ENCODE results near the gene BMI1.
A peak's percentile ranks its signal among the peaks of the same experiment; 100 is the strongest.

BMI1 gene

GRCh38 chr10:22319980-22320558 lies 830 bp upstream of the BMI1 start:
- no peak for DNase-seq (ENCODE audit: low spot score)

- DNase-seq (ENCODE audit: low spot score) = peak; percentile 61
These were observed 441 bp downstream of the BMI1 start for GRCh38 chr10:22321156-22321923.

GRCh38 chr10:22321924-22322640 lies 1.2 kb downstream of the BMI1 start:
- no peak for DNase-seq (ENCODE audit: low spot score)

GRCh38 chr10:22322641-22323160 lies 1.8 kb downstream of the BMI1 start:
- no peak for DNase-seq (ENCODE audit: low spot score)

GRCh38 chr10:22323538-22324305 lies 2.8 kb downstream of the BMI1 start:
- DNase-seq (ENCODE audit: low spot score) = no peak

- DNase-seq (ENCODE audit: low spot score) = no peak
These were observed 3.5 kb downstream of the BMI1 start for GRCh38 chr10:22324413-22324812.

GRCh38 chr10:22324893-22325271 lies 4.0 kb downstream of the BMI1 start:
- no peak for DNase-seq (ENCODE audit: low spot score)

GRCh38 chr10:22325272-22326144 lies 4.6 kb downstream of the BMI1 start:
- DNase-seq (ENCODE audit: low spot score) = peak; percentile 80

GRCh38 chr10:22326145-22326702 lies 5.3 kb downstream of the BMI1 start:
- DNase-seq (ENCODE audit: low spot score) = no peak

- no peak for DNase-seq (ENCODE audit: low spot score)
These were observed 8.3 kb downstream of the BMI1 start for GRCh38 chr10:22329150-22329549.

GRCh38 chr10:22332116-22332692 lies 11.3 kb downstream of the BMI1 start:
- no peak for DNase-seq (ENCODE audit: low spot score)

GRCh38 chr10:22333167-22333974 lies 12.5 kb downstream of the BMI1 start:
- DNase-seq (ENCODE audit: low spot score) = peak; percentile 53

GRCh38 chr10:22333975-22334282 lies 13.0 kb downstream of the BMI1 start:
- no peak for DNase-seq (ENCODE audit: low spot score)

GRCh38 chr10:22334414-22335172 lies 13.7 kb downstream of the BMI1 start:
- DNase-seq (ENCODE audit: low spot score) = no peak

- DNase-seq (ENCODE audit: low spot score) = peak; percentile 72
These were observed 14.5 kb downstream of the BMI1 start for GRCh38 chr10:22335173-22335933.

GRCh38 chr10:22338185-22338900 lies 17.4 kb downstream of the BMI1 start:
- no peak for DNase-seq (ENCODE audit: low spot score)

GRCh38 chr10:22338931-22339330 lies 18.0 kb downstream of the BMI1 start:
- no peak for DNase-seq (ENCODE audit: low spot score)
